HepG2 (cell line): ENCODE measurements around the gene ATP1A2.
A peak's percentile ranks its signal among the peaks of the same experiment; 100 is the strongest.

ENCODE experiments used
- CCAR2 ChIP-seq: fragments of 200-400 bp; formaldehyde crosslinking; optimal IDR thresholded peaks from 2 replicates; pipeline ENCODE3; 2018; ENCODE audit warnings: low read depth, mild to moderate bottlenecking, low read length, moderate library complexity
- CSRNP1 ChIP-seq: sonication (generic); formaldehyde crosslinking; IDR thresholded peaks from 2 replicates; pipeline ENCODE4 v1.8.1; 2023; ENCODE audit warnings: mild to moderate bottlenecking, missing genetic modification reagents
- CTCF ChIP-seq: sonication (generic); formaldehyde crosslinking; IDR thresholded peaks from 2 replicates; pipeline ENCODE4 v1.5.0; 2020; ENCODE audit warnings: mild to moderate bottlenecking, missing genetic modification reagents, moderate library complexity
- DPF2 ChIP-seq: sonication (generic); formaldehyde crosslinking; IDR thresholded peaks from 2 replicates; pipeline ENCODE4 v1.4.0; 2020; ENCODE audit warnings: mild to moderate bottlenecking, low read depth, missing genetic modification reagents, borderline replicate concordance
- EP300 ChIP-seq, 3 experiments: sonication (generic) in 1 of 3; formaldehyde crosslinking in 1 of 3; IDR thresholded peaks; 2 replicates each; pipeline versions ENCODE4 v1.5.1 to v1.6.1; 2011 to 2020; ENCODE audit warnings: low read depth in 2 of 3, low read length in 2 of 3, borderline replicate concordance in 1 of 3, improper control_type of control experiment in 1 of 3, mild to moderate bottlenecking in 1 of 3, missing genetic modification reagents in 1 of 3, moderate library complexity in 1 of 3
- GABPA ChIP-seq, 2 experiments: IDR thresholded peaks; 2 replicates each; pipeline ENCODE4 v1.6.1; 2011 to 2016; ENCODE audit warnings: low read depth in 2 of 2, low read length in 1 of 2, missing biosample characterization in 1 of 2, missing genetic modification characterization in 1 of 2
- IRF9 ChIP-seq: sonication (generic); formaldehyde crosslinking; IDR thresholded peaks from 2 replicates; pipeline ENCODE4 v1.8.0; 2022; ENCODE audit warnings: missing genetic modification reagents, mild to moderate bottlenecking, borderline replicate concordance
- KLF6 ChIP-seq: IDR thresholded peaks from 2 replicates; pipeline ENCODE4 v1.8.0; 2016; ENCODE audit warnings: missing biosample characterization, missing genetic modification reagents
- MIER3 ChIP-seq: IDR thresholded peaks from 2 replicates; pipeline ENCODE4 v1.6.1; 2016; ENCODE audit warnings: missing compliant biosample characterization, borderline replicate concordance
- POLR2A ChIP-seq, 2 experiments: IDR thresholded peaks; 2 replicates each; pipeline ENCODE4 v1.6.1; 2011; ENCODE audit warnings: low read depth in 2 of 2, low read length in 2 of 2, mild to moderate bottlenecking in 1 of 2, moderate library complexity in 1 of 2; ENCODE audit not compliant: insufficient read depth in 1 of 2
- SETDB1 ChIP-seq: sonication (generic); formaldehyde crosslinking; IDR thresholded peaks from 2 replicates; pipeline ENCODE4 v1.5.1; 2020; ENCODE audit warnings: missing genetic modification reagents, mild to moderate bottlenecking, borderline replicate concordance
- ZBTB21 ChIP-seq: sonication (generic); formaldehyde crosslinking; IDR thresholded peaks from 2 replicates; pipeline ENCODE4 v1.4.0; 2020; ENCODE audit warnings: missing genetic modification reagents
- ZBTB33 ChIP-seq: sonication (generic); formaldehyde crosslinking; IDR thresholded peaks from 2 replicates; pipeline ENCODE4 v1.4.0; 2020; ENCODE audit warnings: missing genetic modification reagents

- TF ChIP-seq ZBTB33 (CRISPR knock-in tag) (no peak), CTCF (CRISPR knock-in tag) (no peak), IRF9 (CRISPR knock-in tag) (no peak), DPF2 (CRISPR knock-in tag) (no peak), EP300 (IDR thresholded peaks at IDR 0.05; ENCODE audit: low read depth in 2 of 2, low read length in 2 of 2) (no peak), EP300 (CRISPR knock-in tag; IDR thresholded peaks at IDR 0.05; ENCODE audit: borderline replicate concordance) (no peak), CSRNP1 (no peak), POLR2A (IDR thresholded peaks at IDR 0.05; ENCODE audit: insufficient read depth in 1 of 2, low read depth in 2 of 2, low read length in 2 of 2) (peak in 1 of 2 experiments; percentile 46; a peak in 1 of 4 replicates), MIER3 (CRISPR knock-in tag) (no peak), KLF6 (CRISPR knock-in tag) (0 out of 2 replicates have a peak, but pooled peaks have one; percentile 45), SETDB1 (CRISPR knock-in tag) (no peak), GABPA (IDR thresholded peaks at IDR 0.05; ENCODE audit: low read depth, low read length) (no peak), GABPA (CRISPR knock-in tag; IDR thresholded peaks at IDR 0.05; ENCODE audit: low read depth) (no peak), CCAR2 (no peak), ZBTB21 (no peak)
Measured at GRCh38 chr1:160070243-160071163, 45.1 kb upstream of the ATP1A2 start.
